ENCODE measurements around the gene ALG5.

Gene ALG5

GRCh38 chr13:36921631-36922301, 77.4 kb downstream of the ALG5 start:
- H3K4me1 ChIP-seq (ENCODE audit: insufficient read depth, low read length): no peaks in the 10 kb centered on the region
- H3K27ac ChIP-seq (ENCODE audit: low read length): no peak overlapping the region
- H3K9ac ChIP-seq (ENCODE audit: low read depth, low read length): no peak overlapping the region
- no peaks in the 10 kb centered on the region for H3K9me3 ChIP-seq (ENCODE audit: insufficient read depth, low read depth, low read length)
- H3K27me3 ChIP-seq (ENCODE audit: insufficient read depth, low read length): peaks cover 51% of the 10 kb centered on the region
- no peak overlapping the region for H3K4me3 ChIP-seq (ENCODE audit: low read length)
- no peaks in the 10 kb centered on the region for H3K36me3 ChIP-seq (ENCODE audit: insufficient read depth, low read depth, low read length)

- no peaks in the 10 kb centered on the region for H3K9me3 ChIP-seq (ENCODE audit: insufficient read depth, low read depth, low read length)
- H3K4me1 ChIP-seq (ENCODE audit: insufficient read depth, low read length): no peaks in the 10 kb centered on the region
- peak overlapping the region; percentile 64; the same call in 1 of the 2 replicates for H3K9ac ChIP-seq (ENCODE audit: low read depth, low read length)
- H3K4me3 ChIP-seq (ENCODE audit: low read length): peak overlapping the region; percentile 58; the same call in 1 of the 2 replicates
- no peak overlapping the region for H3K27ac ChIP-seq (ENCODE audit: low read length)
- no peaks in the 10 kb centered on the region for H3K36me3 ChIP-seq (ENCODE audit: insufficient read depth, low read depth, low read length)
- peaks cover 57% of the 10 kb centered on the region for H3K27me3 ChIP-seq (ENCODE audit: insufficient read depth, low read length)
Observed at GRCh38 chr13:36920616-36921185, 78.4 kb downstream of the ALG5 start.

GRCh38 chr13:36919833-36920615, 79.1 kb downstream of the ALG5 start, which contains the start of gene SMAD9:
TSS of gene SMAD9 (minus strand) at chr13:36920238. CDS start at chr13:36879689, 40,549 bp downstream.
- Histone ChIP-seq H3K4me3 (ENCODE audit: low read length) (peak within 1 kb of the TSS; percentile 70), H3K27ac (ENCODE audit: low read length) (no peak within 1 kb of the TSS), H3K27me3 (ENCODE audit: insufficient read depth, low read length) (peaks cover 57% of the 10 kb centered on the region), H3K4me1 (ENCODE audit: insufficient read depth, low read length) (no peaks in the 10 kb centered on the region), H3K36me3 (ENCODE audit: insufficient read depth, low read depth, low read length) (no peaks in the 10 kb centered on the region), H3K9me3 (ENCODE audit: insufficient read depth, low read depth, low read length) (no peaks in the 10 kb centered on the region), H3K9ac (ENCODE audit: low read depth, low read length) (peak within 1 kb of the TSS; percentile 64; the same call in 1 of the 2 replicates)

GRCh38 chr13:36919171-36919832, 79.8 kb downstream of the ALG5 start:
- Histone ChIP-seq H3K4me1 (ENCODE audit: insufficient read depth, low read length) (no peaks in the 10 kb centered on the region), H3K4me3 (ENCODE audit: low read length) (peak overlapping the region; percentile 70), H3K9ac (ENCODE audit: low read depth, low read length) (peak overlapping the region; percentile 55; the same call in 1 of the 2 replicates)

GRCh38 chr13:36918246-36919131, 80.7 kb downstream of the ALG5 start:
- Histone ChIP-seq H3K9me3 (ENCODE audit: insufficient read depth, low read depth, low read length) (no peaks in the 10 kb centered on the region), H3K4me1 (ENCODE audit: insufficient read depth, low read length) (no peaks in the 10 kb centered on the region), H3K9ac (ENCODE audit: low read depth, low read length) (peak overlapping the region; percentile 55; the same call in 1 of the 2 replicates), H3K27me3 (ENCODE audit: insufficient read depth, low read length) (peaks cover 57% of the 10 kb centered on the region), H3K4me3 (ENCODE audit: low read length) (peak overlapping the region; percentile 70), H3K36me3 (ENCODE audit: insufficient read depth, low read depth, low read length) (no peaks in the 10 kb centered on the region), H3K27ac (ENCODE audit: low read length) (no peak overlapping the region)

More at GRCh38 chr13:36919171-36919832, 79.8 kb downstream of the ALG5 start:
- Histone ChIP-seq H3K9me3 (ENCODE audit: insufficient read depth, low read depth, low read length) (no peaks in the 10 kb centered on the region), H3K36me3 (ENCODE audit: insufficient read depth, low read depth, low read length) (no peaks in the 10 kb centered on the region), H3K27me3 (ENCODE audit: insufficient read depth, low read length) (peaks cover 57% of the 10 kb centered on the region), H3K27ac (ENCODE audit: low read length) (no peak overlapping the region)

GRCh38 chr13:36917311-36917710, 81.8 kb downstream of the ALG5 start:
- peaks cover 52% of the 10 kb centered on the region for H3K27me3 ChIP-seq (ENCODE audit: insufficient read depth, low read length)
- no peak overlapping the region for H3K4me3 ChIP-seq (ENCODE audit: low read length)
- H3K9me3 ChIP-seq (ENCODE audit: insufficient read depth, low read depth, low read length): no peaks in the 10 kb centered on the region
- no peaks in the 10 kb centered on the region for H3K4me1 ChIP-seq (ENCODE audit: insufficient read depth, low read length)
- H3K36me3 ChIP-seq (ENCODE audit: insufficient read depth, low read depth, low read length): no peaks in the 10 kb centered on the region
- H3K9ac ChIP-seq (ENCODE audit: low read depth, low read length): no peak overlapping the region
- no peak overlapping the region for H3K27ac ChIP-seq (ENCODE audit: low read length)

GRCh38 chr13:36915896-36916640, 83.1 kb downstream of the ALG5 start:
- Histone ChIP-seq H3K9ac (ENCODE audit: low read depth, low read length) (no peak overlapping the region), H3K4me3 (ENCODE audit: low read length) (no peak overlapping the region), H3K4me1 (ENCODE audit: insufficient read depth, low read length) (no peaks in the 10 kb centered on the region), H3K9me3 (ENCODE audit: insufficient read depth, low read depth, low read length) (no peaks in the 10 kb centered on the region), H3K36me3 (ENCODE audit: insufficient read depth, low read depth, low read length) (no peaks in the 10 kb centered on the region), H3K27me3 (ENCODE audit: insufficient read depth, low read length) (peaks cover 40% of the 10 kb centered on the region), H3K27ac (ENCODE audit: low read length) (no peak overlapping the region)

GRCh38 chr13:36915106-36915505, 84.0 kb downstream of the ALG5 start:
- no peaks in the 10 kb centered on the region for H3K36me3 ChIP-seq (ENCODE audit: insufficient read depth, low read depth, low read length)
- no peak overlapping the region for H3K27ac ChIP-seq (ENCODE audit: low read length)
- H3K4me3 ChIP-seq (ENCODE audit: low read length): no peak overlapping the region
- no peaks in the 10 kb centered on the region for H3K4me1 ChIP-seq (ENCODE audit: insufficient read depth, low read length)
- peaks cover 33% of the 10 kb centered on the region for H3K27me3 ChIP-seq (ENCODE audit: insufficient read depth, low read length)
- no peak overlapping the region for H3K9ac ChIP-seq (ENCODE audit: low read depth, low read length)
- no peaks in the 10 kb centered on the region for H3K9me3 ChIP-seq (ENCODE audit: insufficient read depth, low read depth, low read length)

- Histone ChIP-seq H3K4me1 (ENCODE audit: insufficient read depth, low read length) (no peaks in the 10 kb centered on the region), H3K36me3 (ENCODE audit: insufficient read depth, low read depth, low read length) (no peaks in the 10 kb centered on the region), H3K9ac (ENCODE audit: low read depth, low read length) (no peak overlapping the region), H3K4me3 (ENCODE audit: low read length) (no peak overlapping the region), H3K9me3 (ENCODE audit: insufficient read depth, low read depth, low read length) (no peaks in the 10 kb centered on the region), H3K27me3 (ENCODE audit: insufficient read depth, low read length) (peaks cover 33% of the 10 kb centered on the region), H3K27ac (ENCODE audit: low read length) (no peak overlapping the region)
Observed at GRCh38 chr13:36914648-36915047, 84.5 kb downstream of the ALG5 start.

GRCh38 chr13:36913463-36913862, 85.7 kb downstream of the ALG5 start:
- no peaks in the 10 kb centered on the region for H3K36me3 ChIP-seq (ENCODE audit: insufficient read depth, low read depth, low read length)
- no peak overlapping the region for H3K27ac ChIP-seq (ENCODE audit: low read length)
- no peak overlapping the region for H3K9ac ChIP-seq (ENCODE audit: low read depth, low read length)
- no peaks in the 10 kb centered on the region for H3K4me1 ChIP-seq (ENCODE audit: insufficient read depth, low read length)
- H3K4me3 ChIP-seq (ENCODE audit: low read length): no peak overlapping the region
- peaks cover 23% of the 10 kb centered on the region for H3K27me3 ChIP-seq (ENCODE audit: insufficient read depth, low read length)
- no peaks in the 10 kb centered on the region for H3K9me3 ChIP-seq (ENCODE audit: insufficient read depth, low read depth, low read length)
